NCI-H526 treated with DMSO at 0.1 percent for 48 hours (cell line): ENCODE results near the gene ADGRG2.

Experiments used
- DNase-seq: peaks from one replicate; lab custom pipeline; 2025; lab: John Stamatoyannopoulos, UW

ADGRG2 gene

DNA sequence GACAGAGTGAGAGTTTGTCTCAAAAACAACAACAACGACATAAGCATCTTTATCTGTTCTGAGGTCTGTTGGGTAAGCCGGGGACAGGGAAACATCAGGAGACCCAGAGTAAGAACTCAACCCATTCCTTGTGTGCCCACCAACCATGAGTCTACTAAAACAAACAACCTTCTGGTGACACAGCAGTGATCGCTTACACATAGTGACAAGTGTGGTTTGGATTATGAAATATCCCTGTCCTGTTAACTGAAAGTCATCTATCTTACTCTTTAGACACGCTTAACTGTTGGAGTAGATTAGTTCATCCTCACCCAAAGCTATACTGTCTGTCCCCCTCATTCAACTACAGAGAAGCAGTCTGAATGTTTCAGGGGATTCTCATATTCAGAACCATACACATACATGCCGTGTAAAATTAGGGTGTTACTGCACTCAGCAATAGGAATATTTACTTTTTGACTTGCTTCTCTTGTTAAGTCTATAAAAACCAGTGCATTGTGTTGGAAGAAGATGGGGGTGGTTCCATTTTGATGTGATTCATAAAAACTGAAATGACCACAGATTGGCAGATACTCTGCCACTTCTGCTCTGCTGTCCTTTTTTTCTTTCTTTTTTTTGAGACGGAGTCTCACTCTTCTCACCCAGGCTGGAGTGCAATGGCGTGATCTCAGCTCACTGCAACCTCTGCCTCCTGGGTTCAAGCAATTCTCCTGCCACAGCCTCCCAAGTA, 165.8 kb downstream of the ADGRG2 start:
- DNase-seq: no peak

DNA sequence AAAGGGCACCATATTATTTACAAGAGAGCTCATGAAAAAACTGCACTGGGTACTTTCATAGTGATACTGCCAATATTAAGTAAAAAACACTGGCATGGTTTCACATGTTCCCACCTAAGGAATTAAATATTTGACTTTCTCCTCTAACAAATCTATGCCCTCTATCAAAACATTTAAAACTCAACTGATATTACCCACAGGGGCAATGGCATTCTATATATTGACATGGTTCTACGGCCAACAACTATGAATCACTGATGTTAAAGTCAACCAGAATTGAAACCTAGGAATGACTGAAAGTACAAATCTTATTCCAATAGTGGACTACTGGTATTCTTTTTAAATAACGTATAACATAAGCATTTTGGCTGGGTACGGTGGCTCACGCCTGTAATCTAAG, 166.6 kb downstream of the ADGRG2 start:
- no peak for DNase-seq

GRCh38 chrX:18951032-18951431, 171.2 kb downstream of the ADGRG2 start:
- no peak for DNase-seq

GRCh38 chrX:18949944-18950301, 172.3 kb downstream of the ADGRG2 start:
- DNase-seq: no peak

- DNase-seq: no peak
These were observed 172.9 kb downstream of the ADGRG2 start for GRCh38 chrX:18949291-18949943.

- no peak for DNase-seq
These were observed 175.7 kb downstream of the ADGRG2 start for GRCh38 chrX:18946611-18947010.

- DNase-seq: no peak
These were observed 176.1 kb downstream of the ADGRG2 start for GRCh38 chrX:18946157-18946556.

GRCh38 chrX:18945483-18945882, 176.8 kb downstream of the ADGRG2 start:
- DNase-seq: no peak

DNA sequence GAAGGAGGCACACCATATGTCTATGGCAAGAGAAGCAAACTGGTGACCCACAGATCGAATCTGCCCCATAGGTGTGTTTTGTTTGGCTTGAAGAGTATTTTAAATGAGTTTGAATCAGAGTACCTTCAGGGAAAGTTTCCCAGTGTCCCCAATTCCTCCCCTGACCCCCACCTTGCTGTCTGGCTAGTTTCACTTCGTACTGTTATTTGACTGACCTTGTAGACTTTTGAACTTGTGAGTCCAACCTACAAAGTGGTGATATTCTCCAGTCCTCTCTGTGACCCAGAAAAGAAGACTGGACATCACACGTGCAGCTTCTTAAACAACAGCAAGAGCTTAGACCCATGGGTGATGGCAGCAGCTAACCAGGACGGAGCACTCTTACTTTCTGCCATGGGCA, 177.8 kb downstream of the ADGRG2 start:
- DNase-seq: no peak

GRCh38 chrX:18941896-18942295, 180.4 kb downstream of the ADGRG2 start:
- DNase-seq: no peak
